HG03060 (cell line): ENCODE measurements around the gene SKIC3.

Source experiments
- ATAC-seq: cut with Tn5 transposase; IDR thresholded peaks from one replicate; pipeline ENCODE4 v1.9.1; 2021; ENCODE audit warnings: low read depth, moderate number of reproducible peaks; ENCODE audit not compliant: unreplicated experiment

SKIC3 gene

DNA sequence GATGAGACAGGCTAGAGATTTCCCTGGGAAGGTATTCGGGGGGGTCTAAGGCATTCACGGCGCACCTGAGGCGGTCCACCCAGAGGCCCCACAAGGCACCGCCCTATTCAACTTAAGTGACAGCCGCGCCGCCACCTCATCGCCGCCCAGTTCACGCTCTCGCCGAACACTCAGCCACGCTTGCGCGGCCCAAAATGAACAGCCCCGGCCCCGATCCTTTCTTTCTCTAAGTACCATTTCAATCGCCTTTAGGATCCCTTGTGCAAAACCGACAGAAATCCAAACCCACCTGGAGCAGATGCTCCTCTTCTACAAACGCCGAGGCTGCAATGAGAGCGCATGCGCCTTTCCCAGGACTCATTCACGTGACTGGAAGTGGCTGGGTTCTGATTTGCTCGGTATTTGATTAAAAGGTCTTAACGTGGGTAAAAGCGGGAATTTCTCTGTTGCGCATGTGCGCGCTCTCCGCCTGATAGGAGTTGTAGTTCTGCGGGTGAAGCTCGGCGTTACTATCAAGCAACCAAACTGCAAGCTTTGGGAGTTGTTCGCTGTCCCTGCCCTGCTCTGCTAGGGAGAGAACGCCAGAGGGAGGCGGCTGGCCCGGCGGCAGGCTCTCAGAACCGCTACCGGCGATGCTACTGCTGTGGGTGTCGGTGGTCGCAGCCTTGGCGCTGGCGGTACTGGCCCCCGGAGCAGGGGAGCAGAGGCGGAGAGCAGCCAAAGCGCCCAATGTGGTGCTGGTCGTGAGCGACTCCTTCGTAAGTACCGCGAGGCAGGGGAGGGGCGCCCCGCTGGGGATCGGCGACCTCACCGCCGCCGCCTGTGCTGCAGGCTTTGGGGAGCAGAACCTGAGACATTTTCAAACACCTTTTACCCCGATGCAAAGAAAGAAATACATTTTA lies at the start of gene SKIC3, which contains the start of gene ARSK:
TSS of gene SKIC3 (minus strand) at position 331 of the 902 bp plus-strand sequence. CDS start 7,827 bp downstream, outside the sequence.
TSS of gene ARSK (plus strand) at position 455 of the 902 bp plus-strand sequence. CDS start at position 633, 178 bp downstream.
- ATAC-seq: peak; percentile 91

DNA sequence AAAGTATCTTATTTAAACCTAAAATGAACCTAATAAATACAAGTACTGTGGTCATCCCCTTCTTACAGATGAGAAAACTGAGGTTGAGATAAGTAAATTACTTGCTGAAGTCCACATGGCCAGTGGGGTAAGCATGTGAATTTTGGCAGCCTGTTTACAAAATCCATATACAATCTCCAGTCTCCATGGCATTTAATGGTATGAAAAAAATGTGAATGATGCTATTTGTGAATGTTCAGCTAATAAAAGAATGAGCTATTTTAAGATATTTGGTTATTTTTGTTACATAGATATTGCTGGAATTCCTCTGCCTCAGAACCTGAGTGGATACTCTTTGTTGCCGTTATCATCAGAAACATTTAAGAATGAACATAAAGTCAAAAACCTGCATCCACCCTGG lies 45.8 kb upstream of the SKIC3 start:
- ATAC-seq: no peak

DNA sequence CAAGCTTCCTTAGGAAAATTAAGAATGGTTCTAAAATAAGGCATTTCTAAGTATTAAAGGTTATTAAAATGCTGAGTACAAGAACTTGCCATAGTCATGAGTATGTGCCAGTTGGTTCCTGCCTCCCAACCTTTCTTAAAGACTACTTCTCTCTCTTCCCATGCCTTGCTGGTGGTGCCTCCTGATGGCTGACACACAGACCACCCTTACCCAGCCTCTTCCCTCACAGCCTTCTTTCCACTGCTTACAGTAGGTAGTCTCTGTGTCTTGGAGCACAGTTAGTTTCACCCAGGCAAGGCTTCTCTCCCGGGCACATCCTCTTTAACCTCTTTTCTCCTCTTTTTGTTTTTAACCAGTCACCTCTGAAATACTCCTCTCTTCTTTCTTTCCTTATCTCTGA lies 44.5 kb upstream of the SKIC3 start:
- ATAC-seq: no peak

DNA sequence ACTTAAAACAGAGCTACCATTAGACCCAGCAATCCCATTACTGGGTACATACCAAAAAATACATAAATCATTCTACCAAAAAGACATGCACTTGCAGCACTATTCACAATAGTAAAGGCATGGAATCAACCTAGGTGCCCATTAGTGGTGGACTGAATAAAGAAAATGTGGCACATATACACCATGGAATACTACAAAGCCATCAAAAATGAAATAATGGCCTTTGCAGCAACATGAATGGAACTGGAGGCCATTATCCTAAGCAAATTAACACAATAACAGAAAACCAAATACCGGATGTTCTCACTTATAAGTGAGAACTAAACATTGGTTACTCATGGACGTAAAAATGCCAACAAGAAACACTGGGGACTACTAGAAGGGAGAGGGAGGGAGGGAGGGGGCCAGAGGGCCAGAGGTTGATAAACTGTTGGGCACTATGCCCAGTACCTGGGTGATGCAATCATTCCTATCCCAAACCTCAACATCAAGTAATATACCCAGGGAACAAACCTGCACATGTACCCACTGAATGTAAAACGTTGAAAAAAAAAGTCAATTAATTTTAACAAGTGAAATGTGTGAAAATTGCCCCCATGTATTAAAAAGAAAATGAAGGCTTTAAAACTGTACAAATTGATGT lies 40.6 kb upstream of the SKIC3 start:
- ATAC-seq: no peak

DNA sequence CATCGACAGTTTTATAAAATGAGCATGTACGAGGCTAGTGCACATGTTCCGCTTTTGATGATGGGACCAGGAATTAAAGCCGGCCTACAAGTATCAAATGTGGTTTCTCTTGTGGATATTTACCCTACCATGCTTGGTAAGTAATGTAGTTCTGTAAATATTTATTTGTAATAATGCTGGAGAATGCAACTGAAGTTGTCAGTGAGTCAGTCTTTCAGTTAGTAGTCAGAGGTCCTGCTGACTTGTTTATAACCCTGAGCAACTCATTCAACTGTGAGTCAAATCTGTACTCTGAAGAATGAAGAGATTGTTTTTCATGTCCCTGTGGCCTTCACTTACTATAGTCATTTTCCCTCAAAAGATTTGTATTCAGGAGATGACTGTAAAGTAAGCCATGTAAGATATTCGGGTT lies 36.7 kb upstream of the SKIC3 start:
- ATAC-seq: peak; percentile 66

DNA sequence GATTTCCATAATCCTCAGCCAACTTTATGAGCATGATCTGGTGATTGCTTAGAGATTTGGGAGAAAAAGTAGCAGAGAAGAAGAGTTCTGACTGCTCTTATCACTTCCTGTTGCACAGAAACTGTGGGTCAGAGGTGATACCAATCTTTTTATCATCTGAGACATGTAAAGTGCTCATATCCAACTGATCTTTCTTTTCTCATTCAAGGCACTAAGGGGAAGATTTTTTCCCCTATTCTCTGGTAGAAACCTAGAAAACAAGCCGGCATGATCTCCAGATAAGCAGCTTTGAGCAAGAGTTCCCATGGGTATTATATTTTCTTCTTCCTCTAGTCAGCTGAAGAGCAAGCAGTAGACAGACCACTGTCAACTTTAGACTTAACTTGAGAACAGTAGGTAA lies 36.1 kb upstream of the SKIC3 start:
- no peak for ATAC-seq

DNA sequence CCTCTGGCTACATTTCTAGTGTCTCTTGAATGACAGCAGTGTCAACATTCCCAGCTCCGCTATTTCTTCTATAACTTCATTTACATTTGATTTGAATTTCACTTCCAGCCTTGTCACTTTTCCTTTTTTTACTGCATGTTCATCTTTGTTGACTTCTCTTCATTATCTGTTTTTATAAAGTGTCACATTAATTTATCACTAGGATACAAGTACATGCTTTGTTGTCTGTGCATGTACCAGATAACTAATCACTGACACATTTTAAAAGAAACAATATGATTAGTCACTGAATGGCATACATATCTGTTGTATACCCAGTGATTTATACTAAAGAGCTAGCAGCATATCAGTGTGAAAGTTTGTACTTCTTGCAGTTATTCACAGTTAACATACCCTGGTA lies 29.2 kb upstream of the SKIC3 start:
- no peak for ATAC-seq

DNA sequence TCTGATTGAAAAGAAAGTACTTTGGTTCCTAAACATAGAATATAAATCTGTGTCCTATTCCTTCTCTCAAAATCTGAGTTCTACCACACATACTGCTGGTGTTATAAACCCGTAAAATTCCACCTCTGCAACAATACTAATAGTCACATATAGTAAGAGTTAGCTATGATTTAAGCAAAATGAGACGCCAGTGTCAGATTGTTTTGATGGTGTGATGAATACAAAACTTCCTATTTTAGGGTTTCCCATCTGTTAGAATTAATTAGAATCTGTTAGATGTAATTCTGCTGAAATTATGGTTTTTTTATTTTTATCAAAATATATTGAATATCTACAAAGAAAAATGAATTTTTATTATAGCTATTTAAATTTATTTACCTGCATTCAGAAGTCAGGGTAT lies 26.8 kb upstream of the SKIC3 start:
- ATAC-seq: no peak

DNA sequence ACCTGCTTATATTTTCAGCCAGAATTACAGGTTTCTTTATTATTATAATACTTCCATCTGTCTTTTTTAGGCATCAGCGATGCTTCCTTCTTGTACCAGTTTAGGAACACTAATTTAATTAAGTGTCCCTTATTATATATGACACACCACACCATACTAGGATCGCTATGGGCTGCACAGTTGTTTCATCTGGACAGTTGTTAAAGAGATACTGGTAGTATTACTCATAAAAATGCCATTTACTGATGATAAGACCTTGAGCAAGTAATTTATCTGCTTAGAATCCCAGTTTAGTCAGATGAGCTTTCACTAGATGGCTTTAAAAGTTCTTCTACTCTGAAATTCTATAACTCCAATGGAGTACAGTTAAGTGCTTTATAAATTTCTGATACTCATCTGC lies 17.2 kb upstream of the SKIC3 start:
- ATAC-seq: no peak

DNA sequence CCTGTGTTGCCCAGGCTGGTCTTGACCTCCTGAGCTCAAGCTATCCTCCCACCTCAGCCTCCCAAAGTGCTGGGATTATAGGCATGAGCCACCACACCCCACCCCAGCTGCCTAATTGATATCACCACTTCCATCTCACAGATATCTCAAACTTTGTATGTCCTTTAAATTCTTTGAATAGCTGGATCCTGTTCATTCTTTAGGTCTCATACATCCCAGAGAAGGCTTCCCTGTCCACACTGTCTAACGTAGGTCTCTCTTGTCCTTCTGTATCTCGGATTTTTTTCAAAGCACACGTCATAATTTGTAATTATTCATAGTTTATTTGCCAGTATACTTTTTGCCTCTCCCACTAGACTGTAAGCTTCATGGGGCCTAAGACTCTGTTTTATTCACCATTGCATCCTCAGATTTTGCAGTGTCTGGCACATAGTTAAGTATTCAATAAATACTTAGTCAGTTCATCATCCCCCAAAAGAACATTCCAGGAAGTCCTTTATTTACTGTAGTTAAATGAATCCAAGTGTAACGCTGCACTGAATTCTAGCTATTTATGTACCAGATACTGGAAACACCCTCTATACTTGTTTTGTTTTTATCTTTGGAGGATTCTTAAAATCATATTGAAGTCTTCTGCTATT lies 10.6 kb upstream of the SKIC3 start:
- ATAC-seq: no peak

DNA sequence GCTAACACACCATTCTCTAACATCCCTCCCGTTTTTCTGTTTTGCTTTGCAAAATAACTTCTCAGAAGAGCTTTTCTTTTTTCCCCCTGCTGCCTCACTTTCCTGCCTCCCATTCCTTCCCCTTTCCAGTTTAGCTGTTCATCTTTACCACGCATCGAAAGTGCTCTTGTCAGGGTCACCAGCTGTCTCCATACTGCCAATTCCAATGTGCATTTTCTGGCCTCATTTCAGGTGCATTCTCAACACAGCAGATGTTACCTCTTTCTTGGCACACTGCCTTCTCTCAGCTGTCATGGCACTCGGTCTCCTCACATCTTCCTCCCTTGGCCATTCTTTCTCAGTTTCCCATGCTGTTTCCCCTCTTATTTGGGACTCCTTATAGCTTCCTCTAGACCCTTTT lies 9.7 kb upstream of the SKIC3 start:
- no peak for ATAC-seq

DNA sequence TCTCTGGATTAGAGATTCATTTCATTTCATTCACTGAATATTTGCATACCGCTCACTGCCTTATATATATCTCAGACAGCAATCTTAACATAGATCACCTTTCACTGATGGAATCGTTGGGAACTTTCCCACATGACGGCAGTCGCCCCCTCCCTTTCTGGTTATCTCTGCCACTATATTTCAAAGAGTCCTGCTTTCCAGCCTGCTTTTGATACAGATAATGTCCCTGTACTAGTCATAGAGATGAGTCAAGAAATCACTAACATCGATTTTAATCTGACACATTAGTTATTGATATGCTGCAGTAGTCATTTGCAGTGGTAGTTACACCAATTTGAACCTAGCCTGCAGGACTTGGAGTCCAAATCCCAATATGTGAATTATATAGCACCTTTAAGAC lies 8.6 kb upstream of the SKIC3 start:
- ATAC-seq: no peak

DNA sequence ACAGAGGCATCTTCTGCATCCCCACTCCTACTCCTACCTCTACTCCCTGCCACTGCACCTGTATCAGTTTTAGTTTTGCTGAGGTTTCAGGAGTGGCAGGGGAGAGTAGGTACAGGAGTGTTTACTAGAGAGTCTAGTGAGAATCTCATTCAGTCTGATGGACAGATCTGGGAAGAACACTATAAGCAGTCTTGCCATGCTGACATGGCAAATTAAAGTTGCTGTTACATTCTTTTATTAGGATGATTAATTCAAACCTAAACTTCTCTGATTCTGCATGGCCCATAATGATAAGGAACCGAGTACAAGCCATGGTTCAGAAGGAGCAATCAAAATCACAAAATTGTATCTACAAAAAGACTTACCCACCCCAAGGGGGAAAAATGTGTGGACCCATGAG lies 7.5 kb upstream of the SKIC3 start:
- no peak for ATAC-seq

DNA sequence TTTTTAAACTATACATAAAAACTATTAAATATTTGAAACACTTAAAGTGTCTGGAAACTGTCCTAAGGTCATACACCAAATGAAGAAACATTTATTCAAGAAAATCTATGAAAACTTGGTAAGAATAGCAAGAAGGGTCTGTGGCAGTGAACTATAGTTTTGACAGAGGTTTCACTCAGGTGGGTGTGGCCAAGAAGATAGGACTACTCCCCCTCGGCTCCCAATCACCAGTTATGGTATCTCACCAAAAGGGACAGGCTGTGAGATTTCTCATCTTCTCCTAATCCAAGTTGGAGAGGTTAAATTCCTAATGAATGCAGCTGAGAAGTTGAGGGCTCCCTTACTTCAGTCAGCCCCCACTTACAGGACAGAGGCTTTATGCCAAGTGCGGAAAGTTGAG lies 3.1 kb upstream of the SKIC3 start:
- no peak for ATAC-seq

DNA sequence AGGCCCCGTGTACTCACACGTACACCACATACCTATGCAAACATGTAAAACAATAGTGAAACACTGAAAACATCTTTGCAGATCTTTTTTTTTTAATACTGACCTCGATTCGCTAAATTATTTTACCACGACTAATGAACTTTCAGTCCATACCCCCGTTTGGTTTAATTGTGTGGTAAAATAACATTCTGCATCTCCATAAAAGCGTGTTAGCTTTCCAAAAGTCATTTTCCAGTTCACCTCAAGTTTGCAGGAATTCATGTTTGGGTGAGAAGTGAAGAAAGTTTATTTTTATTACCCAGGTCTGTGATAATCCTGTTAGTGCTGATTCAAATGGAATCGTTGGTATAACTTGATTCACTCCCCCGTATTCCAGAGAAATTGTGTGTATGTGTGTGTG lies 776 bp upstream of the SKIC3 start:
- ATAC-seq: no peak

DNA sequence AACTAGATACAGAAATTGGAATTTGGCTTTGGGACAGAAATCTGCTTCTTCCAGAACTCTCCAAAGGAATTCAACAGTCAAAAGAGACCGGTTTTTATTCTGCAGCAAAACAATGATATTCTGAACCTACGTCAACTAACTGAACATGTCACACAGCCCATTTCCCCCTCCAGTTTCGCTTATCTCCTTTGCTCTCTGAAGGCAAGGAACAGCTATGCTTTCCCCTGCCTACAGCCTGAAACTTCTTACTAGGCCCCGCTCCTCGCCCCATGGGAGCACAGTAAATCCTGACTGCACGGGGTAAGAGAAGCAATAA lies 488 bp downstream of the SKIC3 start:
- ATAC-seq: no peak

DNA sequence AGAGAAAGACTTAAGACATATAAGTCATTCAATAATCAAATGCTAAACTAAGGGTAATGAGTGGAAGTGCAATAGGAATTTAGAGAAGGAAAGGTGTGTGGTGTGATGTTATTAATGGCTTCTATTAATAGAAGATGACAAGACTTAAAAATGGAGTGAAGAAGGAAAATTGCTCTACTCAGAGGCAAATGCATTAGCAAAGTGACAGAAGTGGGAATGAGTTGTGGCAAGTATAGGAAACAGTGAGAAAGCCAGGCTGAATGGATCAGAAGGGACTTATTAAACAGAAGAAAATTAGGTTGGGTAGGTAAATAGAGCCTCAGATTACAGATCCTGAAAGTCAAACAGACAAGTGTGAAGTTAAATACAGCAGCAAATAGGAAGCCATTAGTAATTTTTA lies 5.7 kb downstream of the SKIC3 start:
- no peak for ATAC-seq

DNA sequence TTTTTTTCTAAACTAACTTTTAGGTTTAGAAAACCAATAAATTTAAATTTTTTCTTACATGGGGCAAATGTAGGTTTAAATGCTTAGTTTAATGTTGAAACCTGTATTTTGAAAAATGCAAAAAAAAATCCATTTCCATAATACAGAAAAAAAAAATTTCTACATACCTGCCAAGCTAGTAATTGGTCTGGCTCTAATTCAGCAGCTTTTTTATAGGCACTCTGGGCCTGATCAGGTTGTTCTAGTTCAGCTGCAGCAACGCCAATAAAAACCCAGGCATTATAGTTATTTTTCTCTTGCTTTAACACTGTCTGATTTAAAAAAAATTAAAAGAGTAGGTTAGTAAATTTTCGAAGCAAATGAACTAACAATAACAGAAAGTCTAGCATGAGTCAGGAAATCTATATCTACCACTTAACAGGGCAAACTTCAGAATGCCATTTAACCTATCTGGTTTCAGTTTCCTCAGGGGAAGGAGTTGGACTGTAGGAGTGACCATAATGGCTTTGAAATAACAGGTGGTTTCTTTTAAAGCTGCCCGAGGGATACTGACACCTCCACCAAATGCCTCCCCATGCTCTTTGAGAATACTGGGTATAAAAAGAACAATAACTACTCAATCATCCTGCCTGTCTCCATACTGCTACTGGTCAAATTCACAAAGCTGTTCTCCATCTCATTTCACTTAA lies 11.6 kb downstream of the SKIC3 start:
- ATAC-seq: no peak

DNA sequence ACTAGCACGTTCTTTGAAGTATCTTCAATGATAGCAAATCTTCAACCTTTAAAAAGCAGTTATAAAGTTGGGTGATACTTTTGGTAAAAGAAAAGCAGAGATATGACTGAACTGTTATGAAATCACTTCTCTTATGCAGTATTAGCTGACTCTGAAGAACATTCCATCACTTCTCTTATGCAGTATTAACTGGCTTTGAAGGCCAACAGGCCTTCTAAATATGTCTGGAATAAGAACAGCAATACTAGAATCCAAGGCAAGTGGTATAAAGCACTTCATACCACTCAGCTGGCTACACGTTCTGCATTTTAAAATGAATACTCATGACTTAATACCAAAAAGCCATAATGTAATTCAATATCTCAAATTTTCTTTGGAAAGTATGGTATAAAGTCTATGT lies 17.3 kb downstream of the SKIC3 start:
- no peak for ATAC-seq

DNA sequence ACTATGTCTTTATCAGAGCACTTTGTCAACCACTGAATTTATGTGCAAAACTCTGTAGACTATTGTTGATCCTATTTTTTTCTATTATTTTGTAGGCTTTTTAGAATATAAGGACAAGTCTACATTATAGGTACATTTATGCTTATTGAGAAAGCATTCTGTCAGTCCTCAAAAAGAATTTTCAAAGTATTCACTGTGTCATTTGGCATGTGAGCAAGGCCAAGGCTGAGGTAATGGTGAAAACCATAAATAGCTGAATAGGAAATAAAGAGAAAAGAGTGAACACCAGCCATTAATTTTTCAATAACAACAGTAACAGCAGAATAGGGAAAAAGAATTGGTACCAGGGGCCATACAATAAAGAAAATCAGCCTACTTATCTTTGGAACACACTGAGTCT lies 21.0 kb downstream of the SKIC3 start:
- ATAC-seq: no peak

DNA sequence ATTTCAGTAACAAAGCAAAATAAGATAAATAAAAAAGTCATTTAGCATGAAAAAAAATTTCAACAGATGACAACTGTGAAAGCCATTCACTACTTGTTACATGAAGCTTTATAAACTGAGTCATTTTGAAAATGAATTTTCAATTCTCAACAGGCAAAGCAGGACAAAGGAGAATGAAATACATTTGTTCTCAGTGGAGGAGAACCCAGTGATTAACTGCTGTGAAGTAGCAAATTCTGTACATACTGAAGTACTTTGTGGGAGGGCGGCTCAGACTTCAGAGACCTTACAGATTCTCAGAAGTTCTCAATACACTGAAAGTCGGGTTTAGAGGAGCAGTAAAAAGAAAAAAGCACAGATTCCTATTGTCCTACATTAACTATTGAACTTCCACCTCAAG lies 21.7 kb downstream of the SKIC3 start:
- ATAC-seq: no peak
